Measurements from ENCODE around the gene CFAP65. TPM values are rescaled to one million over a fixed set of nuclear protein-coding genes. Genes with fewer than 3 reads are reported as not detected.

The CFAP65 gene
- total RNA-seq, 2 donors from 2014 or later: 4.4 TPM; not detected in 1

DNA sequence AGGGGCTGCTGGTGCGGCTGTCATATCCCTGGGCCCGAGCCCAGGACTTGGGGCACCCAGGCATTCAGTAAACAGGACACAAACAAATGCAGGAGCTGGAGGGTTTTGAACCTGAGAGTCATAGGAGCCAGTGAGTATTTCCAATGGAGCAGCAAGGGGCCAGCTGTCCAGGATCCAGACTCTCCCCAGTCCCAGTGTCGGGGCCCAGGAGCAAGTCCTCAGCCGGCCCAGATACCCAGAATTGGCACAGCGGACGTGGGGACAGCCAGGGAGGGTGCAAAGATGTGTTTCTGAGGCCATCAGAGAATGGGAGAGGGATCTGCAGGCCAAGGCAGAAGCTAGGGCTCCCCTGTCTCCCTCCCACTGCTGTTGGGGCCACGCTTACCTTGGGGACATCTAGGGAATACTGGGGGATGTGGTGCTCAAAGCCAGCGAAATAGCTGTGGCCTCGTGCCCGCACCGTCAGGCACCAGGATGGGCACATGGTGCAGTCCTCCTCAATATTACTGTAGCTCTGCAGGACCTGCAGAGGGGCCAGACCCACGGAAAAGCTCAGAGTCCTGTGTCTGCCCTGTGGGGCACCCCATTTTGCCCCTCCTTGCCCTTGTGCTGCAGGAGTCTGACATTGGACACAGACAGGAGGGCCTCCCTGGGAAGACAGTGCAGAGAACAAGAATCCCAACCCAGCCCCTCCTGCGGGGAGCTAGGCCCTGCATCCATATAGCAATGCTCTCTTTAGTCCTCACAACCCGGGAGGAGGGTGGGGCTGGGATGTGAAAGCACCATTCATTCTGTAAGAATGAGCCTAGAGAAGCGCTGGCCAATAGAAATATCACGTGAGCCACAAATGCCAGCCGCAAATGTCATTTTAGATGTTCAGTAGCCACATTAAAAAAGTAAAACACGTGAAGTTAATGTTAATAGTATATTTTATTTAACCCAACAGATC lies 15.4 kb downstream of the CFAP65 start:
- TF ChIP-seq POLR2AphosphoS5 (IDR thresholded peaks at IDR 0.05) (no peak), POLR2A (IDR thresholded peaks at IDR 0.05) (no peak)
- TF ChIP-seq, protein P1, sequence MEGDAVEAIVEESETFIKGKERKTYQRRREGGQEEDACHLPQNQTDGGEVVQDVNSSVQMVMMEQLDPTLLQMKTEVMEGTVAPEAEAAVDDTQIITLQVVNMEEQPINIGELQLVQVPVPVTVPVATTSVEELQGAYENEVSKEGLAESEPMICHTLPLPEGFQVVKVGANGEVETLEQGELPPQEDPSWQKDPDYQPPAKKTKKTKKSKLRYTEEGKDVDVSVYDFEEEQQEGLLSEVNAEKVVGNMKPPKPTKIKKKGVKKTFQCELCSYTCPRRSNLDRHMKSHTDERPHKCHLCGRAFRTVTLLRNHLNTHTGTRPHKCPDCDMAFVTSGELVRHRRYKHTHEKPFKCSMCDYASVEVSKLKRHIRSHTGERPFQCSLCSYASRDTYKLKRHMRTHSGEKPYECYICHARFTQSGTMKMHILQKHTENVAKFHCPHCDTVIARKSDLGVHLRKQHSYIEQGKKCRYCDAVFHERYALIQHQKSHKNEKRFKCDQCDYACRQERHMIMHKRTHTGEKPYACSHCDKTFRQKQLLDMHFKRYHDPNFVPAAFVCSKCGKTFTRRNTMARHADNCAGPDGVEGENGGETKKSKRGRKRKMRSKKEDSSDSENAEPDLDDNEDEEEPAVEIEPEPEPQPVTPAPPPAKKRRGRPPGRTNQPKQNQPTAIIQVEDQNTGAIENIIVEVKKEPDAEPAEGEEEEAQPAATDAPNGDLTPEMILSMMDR (IDR thresholded peaks at IDR 0.05): no peak
- Histone ChIP-seq H3K36me3 (no peaks in the 10 kb centered on the region), H3K4me1 (replicated peaks) (no peaks in the 10 kb centered on the region), H3K27ac (no peak overlapping the region), H3K9me3 (no peaks in the 10 kb centered on the region), H3K27me3 (replicated peaks; ENCODE audit: insufficient read depth) (no peaks in the 10 kb centered on the region), H3K4me3 (no peak overlapping the region)
- WGBS: 85% methylated on average over 18 of the region's 18 CpGs
- intact Hi-C loops (cut with DNase I): no loop called here
- DNase-seq (ENCODE audit: low spot score): no peak

DNA sequence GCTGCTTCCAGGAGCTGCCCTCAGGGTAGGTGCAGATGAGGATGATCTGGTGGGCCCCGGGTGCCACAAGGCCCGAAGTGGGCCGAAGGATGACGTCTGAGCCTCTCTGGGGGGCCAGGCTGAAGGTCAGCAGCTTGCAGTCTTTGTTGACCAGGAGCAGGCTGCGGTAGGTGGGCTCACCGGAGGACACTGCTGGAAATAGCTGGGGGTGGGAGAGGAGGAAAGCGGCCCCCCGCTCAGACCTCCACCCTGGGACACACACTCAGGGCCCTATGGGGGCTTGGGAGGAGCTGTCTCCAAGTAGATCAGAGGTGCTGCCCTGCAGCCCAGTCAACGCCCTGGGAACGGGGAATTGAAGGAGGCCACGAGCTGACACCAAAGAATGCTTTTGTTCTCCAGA lies 17.3 kb downstream of the CFAP65 start:
- Histone ChIP-seq H3K4me1 (replicated peaks) (no peaks in the 10 kb centered on the region), H3K4me3 (no peak overlapping the region), H3K36me3 (no peaks in the 10 kb centered on the region), H3K27me3 (replicated peaks; ENCODE audit: insufficient read depth) (no peaks in the 10 kb centered on the region), H3K9me3 (no peaks in the 10 kb centered on the region), H3K27ac (no peak overlapping the region)
- 76% methylated on average over 11 of the region's 11 CpGs for WGBS
- no peak for DNase-seq (ENCODE audit: low spot score)
- intact Hi-C loops (cut with DNase I): no loop called here
- TF ChIP-seq POLR2A (IDR thresholded peaks at IDR 0.05) (no peak), POLR2AphosphoS5 (IDR thresholded peaks at IDR 0.05) (no peak)
- TF ChIP-seq, protein P1 (IDR thresholded peaks at IDR 0.05): no peak

DNA sequence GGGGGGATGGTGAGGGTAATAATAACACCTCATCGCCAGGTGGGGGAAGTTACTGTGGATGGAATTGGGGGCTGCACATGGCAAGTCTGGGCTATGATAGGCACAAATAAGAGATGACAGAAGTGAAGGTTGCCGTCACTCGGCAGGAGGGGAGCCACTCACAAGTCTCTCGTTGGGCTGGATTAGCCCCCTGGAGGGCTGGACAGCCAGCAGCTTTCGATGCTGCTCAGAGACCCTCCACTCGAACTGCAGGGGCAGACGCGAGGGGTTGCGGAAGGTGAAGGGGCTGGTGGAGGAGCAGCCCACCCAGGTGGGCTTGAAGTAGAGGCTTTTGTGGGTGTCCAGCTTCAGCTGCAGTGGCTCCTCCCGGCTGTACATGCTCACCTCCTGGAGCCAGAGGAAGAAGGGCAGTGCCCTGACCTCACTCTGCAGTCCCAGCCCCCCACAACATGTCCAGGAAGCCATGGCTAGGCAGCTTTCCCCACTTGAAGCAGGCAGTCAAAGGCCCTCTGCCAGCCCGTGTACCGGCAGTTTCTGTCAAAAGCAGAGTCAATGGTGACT lies 18.2 kb downstream of the CFAP65 start:
- Histone ChIP-seq H3K27ac (no peak overlapping the region), H3K4me1 (replicated peaks) (no peaks in the 10 kb centered on the region), H3K36me3 (no peaks in the 10 kb centered on the region), H3K9me3 (no peaks in the 10 kb centered on the region), H3K27me3 (replicated peaks; ENCODE audit: insufficient read depth) (no peaks in the 10 kb centered on the region), H3K4me3 (no peak overlapping the region)
- WGBS: 74% methylated on average over 12 of the region's 12 CpGs
- DNase-seq (ENCODE audit: low spot score): no peak
- intact Hi-C loops (cut with DNase I): no loop called here
- TF ChIP-seq POLR2A (IDR thresholded peaks at IDR 0.05) (no peak), POLR2AphosphoS5 (IDR thresholded peaks at IDR 0.05) (no peak)
- TF ChIP-seq, protein P1 (IDR thresholded peaks at IDR 0.05): no peak

DNA sequence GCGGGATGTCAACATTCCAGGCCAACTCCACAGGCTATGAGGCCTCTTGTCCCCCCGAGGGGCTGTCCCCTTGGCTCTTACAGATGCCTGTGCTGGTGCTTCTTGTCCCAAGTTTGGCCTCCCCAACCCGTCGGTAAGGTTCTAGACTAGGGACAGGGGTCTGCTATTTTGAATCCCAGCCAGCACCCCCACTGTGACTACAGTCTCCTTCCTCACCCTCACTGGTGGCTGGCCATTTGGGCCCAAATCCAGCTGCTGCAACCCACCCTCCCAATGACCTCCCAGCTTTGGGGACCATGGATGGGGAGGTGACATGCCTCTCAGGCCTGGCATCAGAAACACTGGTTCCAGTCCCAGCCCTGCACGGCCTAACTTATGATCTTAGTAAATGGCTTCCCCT lies 18.7 kb downstream of the CFAP65 start:
- Histone ChIP-seq H3K4me3 (no peak overlapping the region), H3K27ac (no peak overlapping the region), H3K36me3 (no peaks in the 10 kb centered on the region), H3K9me3 (no peaks in the 10 kb centered on the region), H3K27me3 (replicated peaks; ENCODE audit: insufficient read depth) (no peaks in the 10 kb centered on the region), H3K4me1 (replicated peaks) (no peaks in the 10 kb centered on the region)
- DNase-seq (ENCODE audit: low spot score): no peak
- no peak for TF ChIP-seq POLR2A (IDR thresholded peaks at IDR 0.05)
- TF ChIP-seq, protein P1 (IDR thresholded peaks at IDR 0.05): no peak
- no peak for TF ChIP-seq POLR2AphosphoS5 (IDR thresholded peaks at IDR 0.05)
- 89% methylated on average over 5 of the region's 5 CpGs for WGBS
- intact Hi-C loops (cut with DNase I): no loop called here
